GM19463 (cell line): ENCODE data around the gene NUP37.
A peak's percentile ranks its signal among the peaks of the same experiment; 100 is the strongest.
"Not testable (repeated sequence)": the region's sequence is repeated elsewhere in the genome, so short reads cannot be mapped to it uniquely, and the experiment has no call there.

Source experiments
- ATAC-seq: cut with Tn5 transposase; IDR thresholded peaks from one replicate; pipeline ENCODE4 v1.9.1; 2021; ENCODE audit warnings: mild to moderate bottlenecking, moderate library complexity; ENCODE audit not compliant: unreplicated experiment

The NUP37 gene

GRCh38 chr12:102119674-102120563 lies at the start of gene NUP37, which contains the start of gene PARPBP:
NUP37 (minus strand) TSS chr12:102120114; CDS start chr12:102118518, 1,596 bp downstream.
PARPBP (plus strand) TSS chr12:102120183; CDS start chr12:102123889, 3,706 bp downstream.
- ATAC-seq = peak; percentile 96

GRCh38 chr12:102167821-102168604 lies 48.1 kb upstream of the NUP37 start:
- ATAC-seq = no peak

GRCh38 chr12:102163383-102163782 lies 43.5 kb upstream of the NUP37 start:
- no peak for ATAC-seq

GRCh38 chr12:102155206-102155605 lies 35.3 kb upstream of the NUP37 start:
- ATAC-seq = not testable (repeated sequence)

GRCh38 chr12:102147062-102147587 lies 27.2 kb upstream of the NUP37 start:
- not testable (repeated sequence) for ATAC-seq

- ATAC-seq = no peak
Measured at GRCh38 chr12:102144221-102144620, 24.3 kb upstream of the NUP37 start.

- ATAC-seq = not testable (repeated sequence)
Measured at GRCh38 chr12:102142866-102143373, 23.0 kb upstream of the NUP37 start.

GRCh38 chr12:102137619-102138018 lies 17.7 kb upstream of the NUP37 start:
- not testable (repeated sequence) for ATAC-seq

GRCh38 chr12:102131442-102131841 lies 11.5 kb upstream of the NUP37 start:
- not testable (repeated sequence) for ATAC-seq

- not testable (repeated sequence) for ATAC-seq
Measured at GRCh38 chr12:102130720-102131119, 10.8 kb upstream of the NUP37 start.

GRCh38 chr12:102121328-102121727 lies 1.4 kb upstream of the NUP37 start:
- not testable (repeated sequence) for ATAC-seq

GRCh38 chr12:102120886-102121285 lies 972 bp upstream of the NUP37 start:
- ATAC-seq = no peak

- no peak for ATAC-seq
Measured at GRCh38 chr12:102120564-102120873, 605 bp upstream of the NUP37 start.

- no peak for ATAC-seq
Measured at GRCh38 chr12:102118874-102119273, 1.0 kb downstream of the NUP37 start.

GRCh38 chr12:102116392-102116791 lies 3.5 kb downstream of the NUP37 start:
- no peak for ATAC-seq

GRCh38 chr12:102114212-102114611 lies 5.7 kb downstream of the NUP37 start:
- no peak for ATAC-seq

- no peak for ATAC-seq
Measured at GRCh38 chr12:102110782-102111181, 9.1 kb downstream of the NUP37 start.

- no peak for ATAC-seq
Measured at GRCh38 chr12:102107970-102108369, 11.9 kb downstream of the NUP37 start.

GRCh38 chr12:102106905-102107304 lies 13.0 kb downstream of the NUP37 start:
- no peak for ATAC-seq

GRCh38 chr12:102096855-102097254 lies 23.1 kb downstream of the NUP37 start:
- no peak for ATAC-seq

- ATAC-seq = no peak
Measured at GRCh38 chr12:102095677-102096263, 24.1 kb downstream of the NUP37 start.
